Suprapubic skin (tissue), 4 donors: ENCODE measurements around the gene PANX3. TPM values are rescaled to one million over a fixed set of nuclear protein-coding genes. Genes with fewer than 3 reads are reported as not detected.

Experiments used
- DNase-seq, 2 donors: peaks; one replicate each; pipeline ENCODE4 v3.0.0-alpha.2; 2019; ENCODE audit warnings: low spot score in 2 of 2
- H3K27ac ChIP-seq: fragments of 200-600 bp; sonication (generic); one replicate; pipeline ENCODE4 v1.5.1; 2019
- H3K27me3 ChIP-seq: fragments of 200-600 bp; sonication (generic); one replicate; pipeline ENCODE4 v1.5.1; 2019
- H3K36me3 ChIP-seq: fragments of 200-600 bp; sonication (generic); one replicate; pipeline ENCODE4 v1.5.1; 2019
- H3K4me1 ChIP-seq: fragments of 200-600 bp; sonication (generic); one replicate; pipeline ENCODE4 v1.5.1; 2019
- H3K4me3 ChIP-seq: fragments of 200-600 bp; sonication (generic); one replicate; pipeline ENCODE4 v1.5.1; 2019; ENCODE audit warnings: mild to moderate bottlenecking
- H3K9me3 ChIP-seq: fragments of 200-600 bp; sonication (generic); one replicate; pipeline ENCODE4 v1.5.1; 2019
- EP300 ChIP-seq: sonication (generic); formaldehyde crosslinking; IDR thresholded peaks from one replicate; pipeline ENCODE4 v1.6.1; 2017; ENCODE audit warnings: antibody characterized with exemption
- POLR2A ChIP-seq, 2 donors: fragments of 450-650 bp; IDR thresholded peaks; one replicate each; pipeline ENCODE4 v1.6.1; 2017; ENCODE audit warnings: antibody characterized with exemption in 2 of 2, mild to moderate bottlenecking in 2 of 2, moderate library complexity in 2 of 2
- POLR2AphosphoS5 ChIP-seq, 3 donors: sonication (generic); formaldehyde crosslinking; IDR thresholded peaks; one replicate each; pipeline ENCODE4 v1.6.1; 2017; ENCODE audit warnings: antibody characterized with exemption in 3 of 3
- WGBS: methylation state at CpG from one replicate; pipeline ENCODE4 v1.1.5; 2018; 5-methylcytosine and 5-hydroxymethylcytosine counted together
- total RNA-seq, 4 donors: library from RNA; depleted of rRNA; stranded (reverse); fragments of >200 nt; gene quantifications; one replicate each; pipeline ENCODE4 v1.1.0, GENCODE V29; 2016
- TF ChIP-seq, protein P1 (sequence below), 2 donors: fragments of 200-600 bp in 1 of 2; fragments of 450-650 bp in 1 of 2; sonication (generic) in 1 of 2; IDR thresholded peaks; one replicate each; pipeline ENCODE4 v1.5.1; 2016 to 2019; ENCODE audit warnings: antibody characterized with exemption in 2 of 2, mild to moderate bottlenecking in 1 of 2, moderate library complexity in 1 of 2

Gene PANX3
- not detected for total RNA-seq

DNA sequence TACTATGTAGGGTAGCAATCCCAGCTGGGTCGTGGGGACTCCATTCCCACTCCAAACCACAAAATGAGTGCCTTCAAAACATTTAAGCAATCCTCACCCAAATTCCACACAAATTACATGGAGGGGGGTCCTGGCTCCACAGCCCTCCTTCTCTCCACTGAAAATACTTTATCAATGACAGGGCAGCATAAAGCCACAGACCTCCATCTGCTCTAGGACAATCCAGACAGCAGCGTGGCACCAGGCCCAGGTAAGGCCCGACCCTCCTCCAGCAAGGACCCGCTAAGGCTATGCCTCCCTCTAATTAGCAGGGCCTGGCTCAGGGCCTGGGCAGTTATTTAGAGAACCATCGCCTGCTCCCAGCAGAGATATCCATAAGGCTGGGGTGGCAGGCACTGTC is at the start of gene PANX3:
Gene PANX3 (plus strand): TSS at position 365 of the 400 bp plus-strand sequence. CDS start 129 bp downstream, outside the sequence.
- no peaks in the 10 kb centered on the region for H3K4me1 ChIP-seq
- H3K4me3 ChIP-seq, result no peak within 1 kb of the TSS
- no peak within 1 kb of the TSS for H3K27ac ChIP-seq
- DNase-seq, result no peak
- TF ChIP-seq, protein P1, sequence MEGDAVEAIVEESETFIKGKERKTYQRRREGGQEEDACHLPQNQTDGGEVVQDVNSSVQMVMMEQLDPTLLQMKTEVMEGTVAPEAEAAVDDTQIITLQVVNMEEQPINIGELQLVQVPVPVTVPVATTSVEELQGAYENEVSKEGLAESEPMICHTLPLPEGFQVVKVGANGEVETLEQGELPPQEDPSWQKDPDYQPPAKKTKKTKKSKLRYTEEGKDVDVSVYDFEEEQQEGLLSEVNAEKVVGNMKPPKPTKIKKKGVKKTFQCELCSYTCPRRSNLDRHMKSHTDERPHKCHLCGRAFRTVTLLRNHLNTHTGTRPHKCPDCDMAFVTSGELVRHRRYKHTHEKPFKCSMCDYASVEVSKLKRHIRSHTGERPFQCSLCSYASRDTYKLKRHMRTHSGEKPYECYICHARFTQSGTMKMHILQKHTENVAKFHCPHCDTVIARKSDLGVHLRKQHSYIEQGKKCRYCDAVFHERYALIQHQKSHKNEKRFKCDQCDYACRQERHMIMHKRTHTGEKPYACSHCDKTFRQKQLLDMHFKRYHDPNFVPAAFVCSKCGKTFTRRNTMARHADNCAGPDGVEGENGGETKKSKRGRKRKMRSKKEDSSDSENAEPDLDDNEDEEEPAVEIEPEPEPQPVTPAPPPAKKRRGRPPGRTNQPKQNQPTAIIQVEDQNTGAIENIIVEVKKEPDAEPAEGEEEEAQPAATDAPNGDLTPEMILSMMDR (IDR thresholded peaks at IDR 0.05), result no peak
- TF ChIP-seq EP300 (no peak), POLR2AphosphoS5 (IDR thresholded peaks at IDR 0.05) (no peak), POLR2A (IDR thresholded peaks at IDR 0.05) (no peak)
- H3K9me3 ChIP-seq, result no peaks in the 10 kb centered on the region
- H3K36me3 ChIP-seq, result no peaks in the 10 kb centered on the region
- WGBS, result 74% methylated on average over 5 of the region's 5 CpGs
- H3K27me3 ChIP-seq, result peaks cover 18% of the 10 kb centered on the region

DNA sequence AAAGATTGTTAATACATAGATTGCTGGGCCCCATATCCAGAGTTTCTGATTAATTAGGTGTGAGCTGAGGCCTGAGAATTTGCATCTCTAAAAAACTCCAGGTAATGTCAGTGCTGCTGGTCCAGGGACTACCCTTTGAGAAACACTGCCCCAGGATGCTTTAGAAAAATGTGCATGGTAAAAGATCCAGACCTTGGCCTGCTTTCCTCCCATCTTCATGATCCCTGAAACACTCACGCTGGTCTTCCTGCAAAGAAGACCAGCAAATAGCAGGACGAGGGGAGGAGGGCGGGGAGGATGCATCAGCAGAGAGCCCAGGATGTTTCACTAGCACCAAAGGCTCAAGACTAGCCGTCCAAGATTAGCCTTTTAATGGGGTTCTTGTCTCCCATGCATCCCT is 41.5 kb upstream of the PANX3 start, which contains the start of gene OR8A1:
Gene OR8A1 (plus strand): TSS at position 301 of the 400 bp plus-strand sequence. CDS start 123 bp downstream, outside the sequence.
- WGBS, result 72% methylated on average over 4 of the region's 4 CpGs
- Histone ChIP-seq H3K4me1 (no peaks in the 10 kb centered on the region), H3K36me3 (no peaks in the 10 kb centered on the region), H3K27me3 (no peaks in the 10 kb centered on the region), H3K4me3 (no peak within 1 kb of the TSS), H3K9me3 (peaks cover 4% of the 10 kb centered on the region), H3K27ac (no peak within 1 kb of the TSS)
- DNase-seq, result no peak
- TF ChIP-seq EP300 (no peak), POLR2A (IDR thresholded peaks at IDR 0.05) (no peak)
- TF ChIP-seq, protein P1 (IDR thresholded peaks at IDR 0.05), result no peak

GRCh38 chr11:124570160-124570559 is 41.1 kb upstream of the PANX3 start:
- no peaks in the 10 kb centered on the region for H3K36me3 ChIP-seq
- H3K27ac ChIP-seq, result no peak overlapping the region
- H3K27me3 ChIP-seq, result no peaks in the 10 kb centered on the region
- peaks cover 4% of the 10 kb centered on the region for H3K9me3 ChIP-seq
- no peak for DNase-seq
- 86% methylated on average over 7 of the region's 7 CpGs for WGBS
- TF ChIP-seq, protein P1 (IDR thresholded peaks at IDR 0.05), result no peak
- TF ChIP-seq POLR2AphosphoS5 (IDR thresholded peaks at IDR 0.05) (no peak), EP300 (no peak), POLR2A (IDR thresholded peaks at IDR 0.05) (no peak)
- no peaks in the 10 kb centered on the region for H3K4me1 ChIP-seq
- H3K4me3 ChIP-seq, result no peak overlapping the region

- H3K9me3 ChIP-seq, result peaks cover 4% of the 10 kb centered on the region
- H3K4me1 ChIP-seq, result no peaks in the 10 kb centered on the region
- no peak for DNase-seq
- TF ChIP-seq POLR2A (IDR thresholded peaks at IDR 0.05) (no peak), EP300 (no peak)
- TF ChIP-seq, protein P1 (IDR thresholded peaks at IDR 0.05), result no peak
- no peaks in the 10 kb centered on the region for H3K27me3 ChIP-seq
- H3K36me3 ChIP-seq, result no peaks in the 10 kb centered on the region
- 53% methylated on average over 6 of the region's 6 CpGs for WGBS
- no peak overlapping the region for H3K27ac ChIP-seq
- H3K4me3 ChIP-seq, result no peak overlapping the region
These were observed 33.4 kb upstream of the PANX3 start for GRCh38 chr11:124577716-124578427.

GRCh38 chr11:124578761-124579160 is 32.5 kb upstream of the PANX3 start:
- Histone ChIP-seq H3K27me3 (no peaks in the 10 kb centered on the region), H3K27ac (no peak overlapping the region), H3K36me3 (no peaks in the 10 kb centered on the region), H3K9me3 (peaks cover 3% of the 10 kb centered on the region), H3K4me1 (no peaks in the 10 kb centered on the region), H3K4me3 (no peak overlapping the region)
- TF ChIP-seq, protein P1 (IDR thresholded peaks at IDR 0.05), result no peak
- TF ChIP-seq POLR2AphosphoS5 (IDR thresholded peaks at IDR 0.05) (no peak), EP300 (no peak), POLR2A (IDR thresholded peaks at IDR 0.05) (no peak)
- 81% methylated on average over 4 of the region's 4 CpGs for WGBS
- DNase-seq, result no peak
